GM18951 (cell line): Measurements from ENCODE around the gene DCBLD1.
A peak's percentile ranks its signal among the peaks of the same experiment; 100 is the strongest.

Experiments
- POLR2A ChIP-seq: IDR thresholded peaks from 4 replicates; pipeline ENCODE4 v1.6.1; 2011; ENCODE audit warnings: mild to moderate bottlenecking; ENCODE audit not compliant: insufficient read length, insufficient read depth; ENCODE audit errors: extremely low read depth
- in situ Hi-C: fragments of 300-500 bp; cut with MboI; formaldehyde crosslinking; loops from one replicate; pipeline ENCODE4 v1.12.0; 2022; ENCODE audit warnings: low sequenced_read_pairs, mixed read lengths, inconsistent platforms; ENCODE audit not compliant: unreplicated experiment

DCBLD1 gene

DNA sequence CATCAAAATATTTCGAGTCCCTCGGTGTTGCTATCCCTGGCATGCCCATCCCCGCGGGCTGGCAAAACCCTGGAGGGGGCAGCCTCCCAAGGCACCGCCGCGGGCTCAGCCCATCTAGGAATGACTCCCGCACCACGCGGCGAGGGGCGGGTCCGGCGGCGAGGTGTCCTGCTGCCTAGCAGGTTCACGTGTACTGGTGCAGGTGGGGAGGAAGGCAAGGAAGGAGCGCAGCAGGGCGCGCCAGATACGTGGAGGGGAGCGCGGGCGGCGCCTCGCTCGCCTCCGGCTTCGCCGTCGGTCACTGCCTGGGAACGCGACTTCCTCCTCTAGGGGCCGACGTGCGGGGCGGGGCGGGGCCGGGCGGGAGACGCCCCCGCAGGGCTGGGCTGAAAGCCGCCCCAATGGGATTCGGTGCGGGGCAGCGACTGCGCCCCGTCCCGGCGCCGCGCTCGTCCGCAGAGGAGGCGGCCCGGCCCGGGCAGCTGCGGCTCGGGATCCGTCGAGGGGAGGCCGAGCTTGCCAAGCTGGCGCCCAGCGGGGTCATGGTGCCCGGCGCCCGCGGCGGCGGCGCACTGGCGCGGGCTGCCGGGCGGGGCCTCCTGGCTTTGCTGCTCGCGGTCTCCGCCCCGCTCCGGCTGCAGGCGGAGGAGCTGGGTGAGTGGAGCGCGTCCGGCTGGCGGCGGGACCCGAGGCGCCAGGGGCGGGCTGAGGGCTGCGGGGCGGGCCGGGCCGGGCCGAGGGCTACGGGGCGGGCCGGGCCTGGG lies at the start of gene DCBLD1:
Gene DCBLD1 (plus strand): TSS at position 435 of the 764 bp plus-strand sequence. CDS start 108 bp downstream, at position 543.
- peak; percentile 70 for TF ChIP-seq POLR2A
- in situ Hi-C loops: no loop called here

DNA sequence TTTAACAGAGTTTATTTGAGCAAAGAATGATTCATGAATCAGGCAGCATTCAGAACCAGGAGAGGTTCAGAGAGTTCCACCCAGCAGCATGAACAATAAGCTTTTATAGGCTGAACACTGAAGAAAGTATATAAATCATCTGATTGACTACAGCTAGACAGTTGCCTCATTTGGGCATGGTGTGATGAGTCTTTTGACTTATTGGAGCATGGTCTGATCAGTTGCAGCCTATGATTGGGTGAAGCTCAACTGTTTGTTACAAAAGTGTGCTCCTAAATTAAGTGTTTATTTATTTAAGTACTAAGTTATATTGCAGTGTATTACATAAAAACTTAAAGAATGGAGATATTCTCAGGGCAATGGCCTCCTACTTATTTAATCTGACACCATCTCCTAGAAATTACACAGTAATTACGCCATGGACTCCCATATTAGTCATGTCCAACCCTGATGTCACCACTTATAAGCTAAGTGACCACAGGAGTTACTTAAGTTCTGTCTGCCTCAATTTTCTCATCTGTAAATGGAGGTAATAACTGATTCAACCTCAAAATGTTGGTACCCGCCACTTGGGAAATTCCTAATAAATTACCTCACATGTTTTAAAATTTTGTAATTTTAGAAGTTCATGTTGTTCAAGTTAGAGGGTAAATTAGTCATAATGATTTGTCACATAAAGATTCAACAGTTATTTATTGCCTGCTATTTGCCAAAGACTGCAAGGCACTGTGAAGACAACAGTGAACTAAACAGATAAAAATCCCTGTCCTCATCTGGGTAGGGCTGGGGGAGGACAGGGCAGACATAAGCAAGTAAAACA lies 41.6 kb upstream of the DCBLD1 start:
- no peak for TF ChIP-seq POLR2A
- in situ Hi-C loops: loop anchor here (10.0 kb wide), 1 partner anchor 114 kb away; no protein-coding TSS in a partner anchor

DNA sequence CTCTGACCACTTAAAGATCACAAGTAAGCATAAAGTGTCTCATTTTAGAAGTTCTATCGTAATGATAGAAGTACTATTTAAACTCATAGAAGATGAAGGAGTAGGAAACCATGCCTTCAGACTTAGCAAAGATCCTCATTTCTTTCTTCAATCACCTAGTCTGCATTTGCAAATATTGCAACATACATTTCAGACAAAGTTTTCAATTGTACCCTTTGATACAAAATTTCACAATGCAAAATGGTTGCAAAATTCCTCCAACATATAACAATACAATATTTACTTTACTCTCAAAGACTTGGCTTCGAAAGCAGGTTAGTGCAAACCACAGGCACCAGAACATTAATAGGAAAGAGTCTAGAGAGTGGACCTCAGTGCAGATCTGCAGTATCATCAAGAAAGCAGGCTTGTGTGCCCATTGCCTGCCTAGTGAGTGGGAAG lies 40.6 kb upstream of the DCBLD1 start:
- in situ Hi-C loops: loop anchor here (10.0 kb wide), 1 partner anchor 113 kb away; no protein-coding TSS in a partner anchor
- no peak for TF ChIP-seq POLR2A

DNA sequence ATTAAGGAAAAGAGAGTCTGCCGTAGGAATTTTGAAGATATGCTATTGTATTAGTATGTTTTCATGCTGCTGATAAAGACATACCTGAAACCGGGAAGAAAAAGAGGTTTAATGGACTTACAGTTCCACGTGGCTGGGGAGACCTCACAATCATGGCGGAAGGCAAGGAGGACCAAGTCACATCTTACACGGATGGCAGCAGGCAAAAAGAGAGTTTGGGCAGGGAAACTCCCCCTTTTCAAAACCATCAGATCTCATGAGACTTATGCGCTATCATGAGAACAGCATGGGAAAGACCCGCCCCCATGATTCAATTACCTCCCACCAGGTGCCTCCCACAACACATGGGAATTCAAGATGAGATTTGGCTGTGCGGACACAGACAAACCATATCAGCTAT lies 40.2 kb upstream of the DCBLD1 start:
- in situ Hi-C loops: loop anchor here (10.0 kb wide), 1 partner anchor 112 kb away; no protein-coding TSS in a partner anchor

DNA sequence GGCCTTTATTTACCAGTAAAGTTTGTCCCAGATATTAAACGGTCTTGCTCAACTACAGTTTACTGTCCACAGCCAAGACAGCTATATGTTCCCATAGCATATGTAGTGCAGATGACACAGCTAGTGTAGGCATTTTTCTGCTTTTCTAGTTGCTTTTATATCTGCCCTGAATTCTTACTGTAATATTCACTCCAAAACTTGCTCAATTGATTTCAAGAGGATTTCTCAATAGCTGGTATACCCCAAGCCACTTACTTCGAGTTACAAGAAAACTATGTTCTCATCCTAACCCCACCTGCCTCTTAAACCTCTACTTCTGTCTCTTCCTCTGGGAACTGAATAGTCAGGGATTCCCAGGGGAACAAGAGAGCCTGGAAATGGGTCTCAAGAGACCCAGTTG lies 37.9 kb upstream of the DCBLD1 start:
- no peak for TF ChIP-seq POLR2A
- in situ Hi-C loops: loop anchor here (10.0 kb wide), 1 partner anchor 110 kb away; no protein-coding TSS in a partner anchor

DNA sequence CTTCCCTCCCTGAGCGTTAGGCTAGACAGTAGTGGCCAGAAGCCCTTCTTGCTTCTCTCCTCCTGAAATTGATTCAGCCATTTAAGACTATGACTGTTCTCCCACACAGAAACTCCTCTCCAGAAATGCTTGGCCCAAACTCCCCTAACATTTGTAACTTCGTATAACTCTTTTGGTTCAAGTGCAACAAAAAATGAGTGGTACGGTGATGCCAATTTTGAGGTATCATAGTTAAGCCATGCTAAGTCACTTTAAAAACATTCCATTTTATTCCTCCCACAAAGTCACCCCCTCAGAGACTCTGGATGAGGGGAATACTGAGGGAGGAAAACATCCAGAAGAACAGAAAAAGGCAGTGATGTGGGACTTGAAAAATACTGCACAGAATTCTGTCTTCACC lies 35.6 kb upstream of the DCBLD1 start:
- in situ Hi-C loops: loop anchor here (10.0 kb wide), 1 partner anchor 108 kb away; no protein-coding TSS in a partner anchor

DNA sequence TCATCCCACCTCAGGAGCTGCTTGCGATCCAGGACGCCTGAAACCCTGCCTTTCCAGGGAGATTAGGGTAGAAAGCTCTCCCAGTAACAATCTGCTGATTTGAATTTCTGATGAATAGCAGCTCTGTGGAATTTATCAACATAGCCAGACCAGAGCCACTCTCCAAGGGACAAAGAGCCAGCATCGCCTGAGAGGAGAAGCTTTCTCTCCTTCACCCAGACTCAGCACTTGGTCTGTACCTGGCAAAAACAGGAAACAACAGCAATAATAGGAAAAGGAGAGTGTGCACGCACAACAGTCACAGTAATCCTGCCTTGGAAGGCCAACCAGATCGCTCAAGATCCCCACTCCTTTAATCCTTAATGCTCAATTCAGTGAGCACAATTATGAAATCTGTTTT lies 34.5 kb upstream of the DCBLD1 start:
- in situ Hi-C loops: loop anchor here (10.0 kb wide), 1 partner anchor 107 kb away; no protein-coding TSS in a partner anchor
- no peak for TF ChIP-seq POLR2A

More for the DNA sequence above, 35.6 kb upstream of the DCBLD1 start:
- no peak for TF ChIP-seq POLR2A

DNA sequence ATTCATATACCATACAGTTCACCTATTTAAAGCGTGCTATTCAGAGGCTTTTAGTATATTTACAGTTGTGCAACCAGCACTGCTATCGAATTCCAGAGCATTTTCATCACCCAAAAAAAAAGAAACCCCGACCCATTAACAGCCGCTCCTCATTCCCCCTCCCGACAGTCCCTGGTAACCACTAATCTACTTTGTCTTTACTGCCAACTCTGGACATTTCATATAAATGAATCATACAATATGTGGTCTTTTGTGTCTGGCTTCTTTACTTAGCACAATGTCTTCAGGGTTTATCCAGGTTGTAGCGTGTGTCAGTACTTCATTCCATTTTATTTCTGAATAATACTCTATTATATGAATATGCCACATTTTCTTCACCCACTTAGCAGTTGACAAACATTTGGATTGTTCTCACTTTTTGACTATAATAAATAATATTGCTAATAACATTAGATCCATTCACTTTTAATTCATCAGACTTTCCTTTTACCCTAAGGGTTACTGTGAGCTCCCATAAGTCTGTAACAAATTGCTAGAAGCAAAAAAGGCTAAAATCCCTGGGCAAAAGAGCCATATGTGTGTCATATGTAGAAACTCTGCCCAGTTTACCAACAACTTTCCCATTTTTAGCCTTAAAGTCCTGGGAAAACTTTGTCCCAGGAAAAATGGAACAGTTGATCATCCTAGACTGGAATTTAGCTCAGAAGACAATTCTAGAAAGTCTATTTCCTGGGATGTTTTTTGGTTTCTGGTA lies 33.6 kb upstream of the DCBLD1 start:
- in situ Hi-C loops: loop anchor here (10.0 kb wide), 1 partner anchor 106 kb away; no protein-coding TSS in a partner anchor
- no peak for TF ChIP-seq POLR2A

DNA sequence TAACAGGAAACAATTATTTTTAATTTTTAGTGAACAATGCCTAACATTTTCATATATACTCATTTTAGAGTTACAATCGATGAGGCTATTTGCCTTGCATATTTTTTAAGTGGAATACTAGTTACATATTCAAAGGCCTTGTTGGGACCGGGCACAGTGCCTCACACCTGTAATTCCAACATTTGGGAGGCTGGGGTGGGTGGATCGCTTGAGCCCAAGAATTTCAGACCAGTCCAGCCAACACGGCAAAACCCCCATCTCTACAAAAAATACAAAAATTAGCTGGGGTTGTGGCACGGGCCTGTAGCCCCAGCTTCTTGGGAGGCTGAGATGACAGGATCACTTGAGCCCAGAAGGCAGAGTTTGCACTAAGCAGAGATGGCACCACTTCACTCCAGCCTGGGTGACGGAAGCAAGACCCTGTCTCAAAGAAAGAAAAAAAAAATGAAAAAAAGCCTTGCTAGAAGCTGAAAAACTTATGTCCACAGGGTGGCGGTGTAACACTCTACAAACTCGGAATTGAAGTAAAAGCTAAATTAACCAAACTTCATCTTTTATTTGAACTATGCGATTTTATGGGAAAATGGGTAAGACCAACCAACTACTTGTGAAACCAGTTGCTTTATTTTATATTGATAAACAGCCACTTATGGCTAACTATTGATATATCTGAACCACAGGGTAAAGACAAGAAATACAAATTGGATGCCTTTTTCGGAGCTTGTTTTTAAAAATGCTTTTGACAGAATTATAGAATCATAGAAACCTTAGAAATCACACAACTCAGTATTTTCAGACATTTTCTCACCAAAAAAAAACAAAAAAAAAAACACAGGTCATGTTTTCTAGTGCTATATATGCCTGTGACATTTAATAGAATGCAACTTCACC lies 32.7 kb upstream of the DCBLD1 start:
- in situ Hi-C loops: loop anchor here (10.0 kb wide), 1 partner anchor 105 kb away; no protein-coding TSS in a partner anchor
- no peak for TF ChIP-seq POLR2A

DNA sequence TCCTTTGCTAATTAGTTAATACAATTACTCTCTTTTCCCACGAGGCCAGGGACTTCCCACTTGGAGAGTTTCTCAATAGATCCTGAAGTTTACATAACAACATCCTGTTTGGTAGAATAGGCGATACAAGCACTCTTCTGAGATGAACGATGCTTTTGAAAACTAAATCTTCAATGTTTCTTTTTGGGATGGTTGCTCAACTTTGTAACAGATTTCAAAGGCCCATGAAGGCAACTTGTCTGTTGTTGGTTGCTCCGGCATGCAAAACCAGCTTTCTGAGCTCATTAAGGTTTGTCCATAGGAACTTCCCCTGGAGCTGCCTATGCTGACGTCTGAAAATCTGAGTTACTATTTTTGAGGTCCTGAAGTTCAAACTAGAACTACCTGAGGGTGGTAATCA lies 30.8 kb upstream of the DCBLD1 start:
- TF ChIP-seq POLR2A: no peak
- in situ Hi-C loops: no loop called here

DNA sequence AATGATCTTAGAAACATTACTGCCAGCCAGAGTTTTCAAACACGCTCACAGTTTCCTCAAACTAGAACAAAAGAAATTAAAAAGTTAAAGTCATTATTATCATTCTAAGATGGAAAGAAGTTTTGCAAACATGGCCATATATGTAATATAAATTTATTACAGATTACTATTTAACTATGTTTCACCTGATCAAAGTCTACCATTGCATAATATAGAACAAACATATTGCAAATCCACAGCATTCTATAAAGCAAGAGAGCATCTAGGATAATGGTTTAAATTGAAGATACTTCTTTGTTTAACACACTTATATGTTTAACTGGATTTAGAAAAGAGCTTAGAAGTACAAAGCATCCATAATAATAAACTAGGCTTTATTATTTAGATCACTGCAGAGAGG lies 26.2 kb upstream of the DCBLD1 start:
- in situ Hi-C loops: no loop called here
- TF ChIP-seq POLR2A: no peak

DNA sequence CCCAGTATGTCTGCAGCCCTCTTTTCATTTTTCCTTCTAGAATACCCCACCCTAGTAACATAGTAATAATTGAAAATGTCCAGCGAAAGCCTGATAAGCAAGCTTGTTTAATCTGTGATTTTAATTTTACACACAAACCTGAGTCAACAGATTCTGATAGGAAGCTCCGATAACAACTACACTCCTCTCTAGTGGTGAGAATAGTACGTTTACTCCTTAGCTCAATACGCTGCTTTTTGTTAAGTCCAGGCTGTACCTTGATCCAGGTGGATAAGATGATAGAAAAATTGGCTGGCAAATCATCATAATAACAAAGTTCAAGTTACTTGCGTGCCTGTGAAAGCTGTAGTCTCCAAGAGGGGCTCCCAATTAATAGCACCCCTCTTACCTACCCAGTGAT lies 25.5 kb upstream of the DCBLD1 start:
- in situ Hi-C loops: no loop called here
- no peak for TF ChIP-seq POLR2A
